IMR-90 (cell line): ENCODE results near the gene SMCO4. TPM values are rescaled to one million over a fixed set of nuclear protein-coding genes. Genes with fewer than 3 reads are reported as not detected.
"Not testable (repeated sequence)": the region's sequence is repeated elsewhere in the genome, so short reads cannot be mapped to it uniquely, and the experiment has no call there.

Source experiments
- ATAC-seq: fragments of 200-7000 bp; cut with Tn5 transposase; 2 replicates; pipeline ENCODE4 v1.9.1; 2020; ENCODE audit warnings: low read depth, mild to moderate bottlenecking, moderate library complexity
- BruUV-seq: library from RNA; stranded (reverse); fragments of 400-500 nt; replicated peaks from 2 replicates; lab custom pipeline; 2021; lab: Mats Ljungman, UMichigan
- CTCF ChIA-PET: fragments of 300-600 bp; formaldehyde crosslinking; extraction: SDS; loops from one replicate; lab custom pipeline; 2021; ENCODE audit warnings: antibody characterized with exemption; lab: Yijun Ruan, JAX
- POLR2A ChIA-PET: fragments of 300-600 bp; sonication (Branson Sonifier 250); formaldehyde crosslinking; loops from one replicate; lab custom pipeline; 2022; ENCODE audit warnings: antibody characterized with exemption; ENCODE audit not compliant: unreplicated experiment; lab: Charles Lee
- DNase-seq: peaks from one replicate; pipeline ENCODE4 v3.0.0; 2013
- H2AFZ ChIP-seq: replicated peaks from 2 replicates; pipeline ENCODE3; 2013; ENCODE audit warnings: low read length, mild to moderate bottlenecking; ENCODE audit not compliant: poor library complexity
- H2AK5ac ChIP-seq: 2 replicates; pipeline ENCODE4 v1.6.1; 2013; ENCODE audit warnings: low read depth, low read length, inconsistent platforms
- H2AK9ac ChIP-seq: replicated peaks from 2 replicates; pipeline ENCODE3; 2013; ENCODE audit warnings: mild to moderate bottlenecking, low read depth, low read length, moderate library complexity; ENCODE audit not compliant: poor library complexity
- H2BK120ac ChIP-seq: 2 replicates; pipeline ENCODE4 v1.6.1; 2013; ENCODE audit warnings: low read depth, low read length, inconsistent platforms
- H2BK15ac ChIP-seq: 3 replicates; pipeline ENCODE4 v1.6.1; 2013; ENCODE audit warnings: low read depth, low read length, inconsistent platforms
- H2BK20ac ChIP-seq: 2 replicates; pipeline ENCODE4 v1.6.1; 2013; ENCODE audit warnings: low read depth, mild to moderate bottlenecking, inconsistent platforms, low read length, moderate library complexity
- H2BK5ac ChIP-seq: 2 replicates; pipeline ENCODE4 v1.6.1; 2013; ENCODE audit warnings: mild to moderate bottlenecking, low read depth, low read length, inconsistent platforms; ENCODE audit not compliant: poor library complexity, severe bottlenecking
- H3K14ac ChIP-seq: replicated peaks from 2 replicates; pipeline ENCODE4 v1.6.1; 2013; ENCODE audit warnings: low read depth, low read length, inconsistent platforms
- H3K18ac ChIP-seq: 2 replicates; pipeline ENCODE4 v1.6.1; 2013; ENCODE audit warnings: low read depth, low read length, control low read depth
- H3K23ac ChIP-seq: 2 replicates; pipeline ENCODE4 v1.6.1; 2013; ENCODE audit warnings: low read depth, low read length, inconsistent platforms
- H3K27ac ChIP-seq: 2 replicates; pipeline ENCODE4 v1.5.1; 2013; ENCODE audit warnings: mild to moderate bottlenecking, control low read depth, low read length; ENCODE audit not compliant: insufficient read depth
- H3K27me3 ChIP-seq: 2 replicates; pipeline ENCODE4 v1.6.1; 2013; ENCODE audit warnings: low read length; ENCODE audit not compliant: control insufficient read depth, insufficient read depth
- H3K36me3 ChIP-seq: 2 replicates; pipeline ENCODE4 v1.6.1; 2013; ENCODE audit warnings: low read length, mixed read lengths; ENCODE audit not compliant: control insufficient read depth, insufficient read depth
- H3K4ac ChIP-seq: 2 replicates; pipeline ENCODE4 v1.6.1; 2013; ENCODE audit warnings: low read depth, low read length, inconsistent platforms
- H3K4me1 ChIP-seq: 2 replicates; pipeline ENCODE4 v1.6.1; 2013; ENCODE audit warnings: low read length, mixed read lengths; ENCODE audit not compliant: control insufficient read depth, insufficient read depth
- H3K4me2 ChIP-seq: 2 replicates; pipeline ENCODE4 v1.6.1; 2013; ENCODE audit warnings: low read depth, mild to moderate bottlenecking, control low read depth, low read length, moderate library complexity
- H3K4me3 ChIP-seq: 2 replicates; pipeline ENCODE4 v1.5.1; 2013; ENCODE audit warnings: low read depth, mild to moderate bottlenecking, control low read depth, low read length, moderate library complexity; ENCODE audit not compliant: insufficient read depth
- H3K56ac ChIP-seq: 2 replicates; pipeline ENCODE4 v1.6.1; 2013; ENCODE audit warnings: low read length, inconsistent platforms; ENCODE audit not compliant: insufficient read depth; ENCODE audit errors: extremely low read depth
- H3K79me1 ChIP-seq, 2 experiments: 2 replicates each; pipeline ENCODE4 v1.6.1; 2013; ENCODE audit warnings: low read length in 2 of 2, inconsistent platforms in 1 of 2, low read depth in 1 of 2
- H3K9ac ChIP-seq: 2 replicates; pipeline ENCODE4 v1.6.1; 2013; ENCODE audit warnings: low read depth, low read length, control low read depth
- H3K9me1 ChIP-seq: 2 replicates; pipeline ENCODE4 v1.6.1; 2013; ENCODE audit warnings: low read length, inconsistent platforms; ENCODE audit not compliant: insufficient read depth
- H3K9me3 ChIP-seq: 2 replicates; pipeline ENCODE4 v1.6.1; 2013; ENCODE audit warnings: low read length; ENCODE audit not compliant: control insufficient read depth, insufficient read depth
- H4K20me1 ChIP-seq: 2 replicates; pipeline ENCODE4 v1.6.1; 2013; ENCODE audit warnings: low read length, inconsistent platforms; ENCODE audit not compliant: insufficient read depth
- H4K5ac ChIP-seq: 2 replicates; pipeline ENCODE4 v1.6.1; 2013; ENCODE audit warnings: mild to moderate bottlenecking, low read depth, low read length, control low read depth
- H4K8ac ChIP-seq, 2 experiments: 2 replicates each; pipeline ENCODE4 v1.6.1; 2013; ENCODE audit warnings: low read depth in 2 of 2, low read length in 2 of 2, control low read depth in 1 of 2, inconsistent platforms in 1 of 2
- H4K91ac ChIP-seq: 2 replicates; pipeline ENCODE4 v1.6.1; 2013; ENCODE audit warnings: low read depth, low read length, inconsistent platforms; ENCODE audit not compliant: insufficient read depth
- BHLHE40 ChIP-seq: fragments of 150-350 bp; IDR thresholded peaks from 2 replicates; pipeline ENCODE4 v1.6.1; 2016; ENCODE audit warnings: mild to moderate bottlenecking, low read depth, low read length
- CEBPB ChIP-seq: IDR thresholded peaks from 2 replicates; pipeline ENCODE4 v1.6.1; 2012; ENCODE audit warnings: low read depth, low read length, improper control_type of control experiment
- MAFK ChIP-seq: IDR thresholded peaks from 2 replicates; pipeline ENCODE4 v1.6.1; 2012; ENCODE audit warnings: low read depth, low read length, improper control_type of control experiment
- MAZ ChIP-seq: IDR thresholded peaks from 2 replicates; pipeline ENCODE4 v1.6.1; 2012; ENCODE audit warnings: low read depth, mild to moderate bottlenecking, low read length, improper control_type of control experiment, moderate library complexity, borderline replicate concordance
- RCOR1 ChIP-seq: IDR thresholded peaks from 2 replicates; pipeline ENCODE4 v1.6.1; 2012; ENCODE audit warnings: mild to moderate bottlenecking, low read length, improper control_type of control experiment; ENCODE audit not compliant: insufficient replicate concordance
- WGBS, 2 experiments: methylation state at CpG; one replicate each; pipeline versions ENCODE4 v1.1.5 to v1.1.7; 2013; ENCODE audit warnings: missing lambda C conversion rate in 2 of 2; ENCODE audit not compliant: insufficient read length in 1 of 2; ENCODE audit errors: extremely low coverage in 2 of 2; 5-methylcytosine and 5-hydroxymethylcytosine counted together
- dilution Hi-C: fragments of 300-500 bp; cut with HindIII; formaldehyde crosslinking; loops from one replicate; pipeline ENCODE4 v1.14.3; 2018; ENCODE audit warnings: low sequenced_read_pairs; ENCODE audit not compliant: unreplicated experiment
- in situ Hi-C: fragments of 300-500 bp; cut with MboI; formaldehyde crosslinking; loops from 3 replicates; pipeline ENCODE4 v1.14.3; 2019; ENCODE audit warnings: low sequenced_read_pairs, inconsistent platforms, mixed read lengths
- intact Hi-C: fragments of 100-400 bp; cut with micrococcal nuclease; formaldehyde crosslinking; loops from 2 replicates; pipeline ENCODE4 v1.10.0; 2022
- polyA plus RNA-seq, 3 experiments: library from polyadenylated mRNA; depleted of rRNA; stranded (reverse); fragments of >200 nt; gene quantifications; 2 replicates each; pipeline ENCODE4 v1.2.3, GENCODE V29; 2012; ENCODE audit warnings: low replicate concordance in 1 of 3
- total RNA-seq: library from RNA; depleted of rRNA; stranded (reverse); fragments of >200 nt; gene quantifications from 2 replicates; pipeline ENCODE4 v1.2.3, GENCODE V29; 2012

SMCO4 gene
- total and polyA plus RNA-seq, 2 of the 4 experiments (the other 2 are of a cell fraction): 2.2 to 17.7 TPM

DNA sequence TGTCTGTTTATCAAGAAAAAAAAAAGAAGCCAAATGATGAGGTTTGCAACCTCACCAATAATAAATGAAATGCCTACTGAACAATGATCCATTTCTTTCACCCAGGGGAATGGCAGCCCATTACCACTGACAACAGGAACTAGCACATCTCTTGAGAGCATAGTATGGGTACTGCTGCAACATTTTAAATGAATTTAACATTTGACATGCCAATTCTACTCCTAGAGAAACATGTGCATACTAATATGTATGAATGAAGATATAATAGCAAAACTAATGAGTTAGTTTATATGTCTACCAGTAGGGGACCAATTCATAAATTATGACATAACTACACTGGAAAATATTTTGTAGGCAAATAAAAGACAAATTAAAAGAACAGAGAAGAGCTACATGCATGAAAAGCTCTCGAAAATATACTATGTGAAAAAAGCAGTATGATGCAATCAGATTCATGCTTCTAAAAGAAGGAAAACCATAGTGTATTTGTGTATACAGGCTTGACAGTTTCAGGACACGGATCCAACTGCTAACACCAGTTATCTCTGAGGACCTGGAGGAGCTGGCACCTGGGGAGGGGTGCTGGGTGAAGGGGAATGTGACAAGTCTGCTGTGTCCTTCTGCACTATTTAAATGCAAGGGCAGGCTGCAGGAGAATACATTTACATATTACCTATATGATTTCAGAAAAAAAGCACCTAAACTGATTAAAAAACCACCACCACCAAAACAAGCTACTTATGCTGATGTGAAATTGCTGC lies 6.9 kb downstream of the SMCO4 start:
- H3K23ac ChIP-seq: no peak overlapping the region
- 63% methylated on average over 1 of the region's 2 CpGs; no CpG with 5 or more reads in 1 of the 2 experiments for WGBS, 2 experiments
- H4K91ac ChIP-seq: no peak overlapping the region
- H2BK15ac ChIP-seq: no peak overlapping the region
- no TSS peak for BruUV-seq
- in situ Hi-C loops (no loop called here), intact Hi-C loops (no loop called here), dilution Hi-C loops (no loop called here)
- no peaks in the 10 kb centered on the region for H3K9me3 ChIP-seq
- no peak overlapping the region for H4K8ac ChIP-seq
- H3K56ac ChIP-seq: no peak overlapping the region
- no peak overlapping the region for H3K18ac ChIP-seq
- no peak overlapping the region for H3K27ac ChIP-seq
- H3K9ac ChIP-seq: no peak overlapping the region
- TF ChIP-seq MAZ (no peak), BHLHE40 (no peak), RCOR1 (no peak), MAFK (no peak), CEBPB (peak; percentile 84)
- CTCF ChIA-PET: no interaction called here
- H4K20me1 ChIP-seq: peaks cover 14% of the 10 kb centered on the region; the same call in 1 of the 2 replicates
- H2AK5ac ChIP-seq: no peak overlapping the region
- peaks cover 14% of the 10 kb centered on the region in 2 experiments; a peak in 3 of 4 replicates for H3K79me1 ChIP-seq
- H3K4ac ChIP-seq: no peak overlapping the region
- H3K27me3 ChIP-seq: no peaks in the 10 kb centered on the region
- no peaks in the 10 kb centered on the region; the same call in 1 of the 2 replicates for H3K9me1 ChIP-seq
- no peak overlapping the region for H2BK120ac ChIP-seq
- DNase-seq (no peak), ATAC-seq (no peak)
- no peak overlapping the region for H2AK9ac ChIP-seq
- H3K36me3 ChIP-seq: no peaks in the 10 kb centered on the region
- POLR2A ChIA-PET: no interaction called here
- H3K4me3 ChIP-seq: no peak overlapping the region
- no peak overlapping the region for H4K5ac ChIP-seq
- H2AFZ ChIP-seq: no peak overlapping the region
- H3K4me2 ChIP-seq: no peak overlapping the region
- no peak overlapping the region for H3K14ac ChIP-seq
- H3K4me1 ChIP-seq: peaks cover 2% of the 10 kb centered on the region
- no peak overlapping the region for H2BK5ac ChIP-seq
- no peak overlapping the region for H2BK20ac ChIP-seq

DNA sequence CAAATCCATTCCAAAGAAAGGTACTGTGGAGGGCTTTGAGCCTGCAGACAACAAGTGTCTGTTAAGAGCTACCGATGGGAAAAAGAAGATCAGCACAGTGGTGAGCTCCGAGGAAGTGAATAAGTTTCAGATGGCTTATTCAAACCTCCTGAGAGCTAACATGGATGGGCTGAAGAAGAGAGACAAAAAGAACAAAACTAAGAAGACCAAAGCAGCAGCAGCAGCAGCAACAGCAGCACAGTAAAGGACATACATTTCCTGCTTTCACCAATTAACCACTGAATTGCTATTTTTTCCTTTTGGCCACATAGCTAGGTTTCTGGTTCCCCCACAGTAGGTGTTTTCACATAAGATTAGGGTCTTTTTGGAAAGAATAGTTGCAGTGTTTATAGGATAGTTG lies 7.6 kb downstream of the SMCO4 start:
- BruUV-seq, DNase-seq, in situ Hi-C loops, CTCF ChIA-PET, H3K36me3 ChIP-seq, H3K4ac ChIP-seq, H2BK20ac ChIP-seq, H3K9me3 ChIP-seq, ATAC-seq, H3K9me1 ChIP-seq, H4K8ac ChIP-seq, H3K18ac ChIP-seq, H2AK5ac ChIP-seq, H2AK9ac ChIP-seq, H4K5ac ChIP-seq, H3K4me3 ChIP-seq, H2BK15ac ChIP-seq, H2AFZ ChIP-seq, H2BK120ac ChIP-seq, H3K56ac ChIP-seq, H4K91ac ChIP-seq, H3K4me1 ChIP-seq, H3K23ac ChIP-seq, H3K27me3 ChIP-seq, POLR2A ChIA-PET, H3K4me2 ChIP-seq, dilution Hi-C loops, H3K27ac ChIP-seq, H3K14ac ChIP-seq, H2BK5ac ChIP-seq, H3K9ac ChIP-seq, intact Hi-C loops: not testable (repeated sequence)
- no CpG with 5 or more reads among the region's 2 CpGs for WGBS, 2 experiments
- H3K79me1 ChIP-seq: peaks cover 10 to 11% of the 10 kb centered on the region in 2 experiments; a peak in 3 of 4 replicates
- peaks cover 11% of the 10 kb centered on the region; the same call in 1 of the 2 replicates for H4K20me1 ChIP-seq
